HEK293 (cell line): ENCODE results near the gene RPL19.
A peak's percentile ranks its signal among the peaks of the same experiment; 100 is the strongest.

Experiments
- CTCF ChIA-PET: fragments of 350-600 bp; formaldehyde crosslinking; extraction: SDS; loops from one replicate; lab custom pipeline; 2021; ENCODE audit warnings: antibody characterized with exemption; lab: Yijun Ruan, JAX
- POLR2A ChIA-PET: fragments of 300-600 bp; formaldehyde crosslinking; extraction: SDS; loops from one replicate; lab custom pipeline; 2020; ENCODE audit warnings: antibody characterized with exemption, inconsistent platforms; lab: Yijun Ruan, JAX
- H3K27ac ChIP-seq: fragments of 200-500 bp; sonication (Bioruptor generic); 2 replicates; pipeline ENCODE4 v1.5.1; 2014; ENCODE audit warnings: low read depth, low read length, control low read depth, inconsistent platforms; ENCODE audit errors: extremely low read depth
- H3K36me3 ChIP-seq, 2 experiments: fragments of 200-500 bp in 1 of 2; sonication (Bioruptor generic) in 1 of 2; 1 replicate in 1 of 2; 2 replicates in 1 of 2; pipeline ENCODE4 v1.5.1; 2014 to 2017; ENCODE audit warnings: inconsistent platforms in 2 of 2, low read length in 2 of 2; ENCODE audit not compliant: control insufficient read depth in 2 of 2, insufficient read depth in 1 of 2
- H3K4me1 ChIP-seq: fragments of 200-500 bp; sonication (Bioruptor generic); 2 replicates; pipeline ENCODE4 v1.5.1; 2014; ENCODE audit warnings: mild to moderate bottlenecking, low read length, inconsistent platforms; ENCODE audit not compliant: control insufficient read depth, insufficient read depth
- H3K4me3 ChIP-seq: 2 replicates; pipeline ENCODE4 v1.5.1; 2011; ENCODE audit warnings: low read depth, mild to moderate bottlenecking, control low read depth, low read length, moderate library complexity
- H3K9me3 ChIP-seq: fragments of 200-500 bp; sonication (Bioruptor generic); 2 replicates; pipeline ENCODE4 v1.5.1; 2014; ENCODE audit warnings: low read depth, low read length, inconsistent platforms; ENCODE audit not compliant: control insufficient read depth, insufficient read depth
- BCL11B ChIP-seq: fragments of 450-650 bp; formaldehyde crosslinking; IDR thresholded peaks from 2 replicates; pipeline ENCODE4 v1.5.1; 2016; ENCODE audit warnings: low read depth, missing biosample characterization, missing genetic modification characterization
- EGR2 ChIP-seq: fragments of 450-650 bp; formaldehyde crosslinking; IDR thresholded peaks from 2 replicates; pipeline ENCODE4 v1.5.1; 2016; ENCODE audit warnings: low read depth, missing biosample characterization, missing genetic modification characterization
- FEZF1 ChIP-seq: fragments of 450-650 bp; formaldehyde crosslinking; IDR thresholded peaks from 2 replicates; pipeline ENCODE4 v1.5.1; 2016; ENCODE audit warnings: missing biosample characterization, missing genetic modification characterization
- KLF17 ChIP-seq: fragments of 450-650 bp; formaldehyde crosslinking; IDR thresholded peaks from 2 replicates; pipeline ENCODE4 v1.5.1; 2016; ENCODE audit warnings: missing biosample characterization, missing genetic modification characterization
- KLF7 ChIP-seq: fragments of 450-650 bp; formaldehyde crosslinking; IDR thresholded peaks from 2 replicates; pipeline ENCODE4 v1.5.1; 2016; ENCODE audit warnings: missing biosample characterization, missing genetic modification characterization, borderline replicate concordance
- REPIN1 ChIP-seq: fragments of 450-650 bp; formaldehyde crosslinking; IDR thresholded peaks from 2 replicates; pipeline ENCODE4 v1.5.1; 2017; ENCODE audit warnings: missing biosample characterization, missing genetic modification characterization, low read depth
- SCRT2 ChIP-seq: fragments of 450-650 bp; formaldehyde crosslinking; IDR thresholded peaks from 2 replicates; pipeline ENCODE4 v1.5.1; 2016; ENCODE audit warnings: missing biosample characterization, missing genetic modification characterization
- ZBTB8A ChIP-seq: fragments of 450-650 bp; formaldehyde crosslinking; IDR thresholded peaks from 2 replicates; pipeline ENCODE4 v1.5.1; 2016; ENCODE audit warnings: missing biosample characterization, missing genetic modification characterization
- ZNF10 ChIP-seq: fragments of 450-650 bp; formaldehyde crosslinking; IDR thresholded peaks from 2 replicates; pipeline ENCODE4 v1.5.1; 2017; ENCODE audit warnings: missing biosample characterization, missing genetic modification characterization
- ZNF138 ChIP-seq: fragments of 450-650 bp; formaldehyde crosslinking; IDR thresholded peaks from 2 replicates; pipeline ENCODE4 v1.5.1; 2016; ENCODE audit warnings: missing biosample characterization, missing genetic modification characterization, borderline replicate concordance
- ZNF146 ChIP-seq: fragments of 450-650 bp; formaldehyde crosslinking; IDR thresholded peaks from 2 replicates; pipeline ENCODE4 v1.5.1; 2016; ENCODE audit warnings: missing biosample characterization, missing genetic modification characterization
- ZNF174 ChIP-seq: fragments of 450-650 bp; formaldehyde crosslinking; IDR thresholded peaks from 2 replicates; pipeline ENCODE4 v1.5.0; 2017; ENCODE audit warnings: missing biosample characterization, mild to moderate bottlenecking, missing genetic modification characterization
- ZNF175 ChIP-seq: fragments of 450-650 bp; formaldehyde crosslinking; IDR thresholded peaks from 2 replicates; pipeline ENCODE4 v1.5.1; 2016; ENCODE audit warnings: missing biosample characterization, missing genetic modification characterization
- ZNF266 ChIP-seq: fragments of 450-650 bp; formaldehyde crosslinking; IDR thresholded peaks from 2 replicates; pipeline ENCODE4 v1.5.1; 2016; ENCODE audit warnings: missing biosample characterization, missing genetic modification characterization, low read depth
- ZNF404 ChIP-seq: fragments of 450-650 bp; formaldehyde crosslinking; IDR thresholded peaks from 2 replicates; pipeline ENCODE4 v1.5.1; 2017; ENCODE audit warnings: missing biosample characterization, missing genetic modification characterization
- ZNF473 ChIP-seq: fragments of 450-650 bp; formaldehyde crosslinking; IDR thresholded peaks from 2 replicates; pipeline ENCODE4 v1.5.1; 2017; ENCODE audit warnings: missing biosample characterization, missing genetic modification characterization
- ZNF488 ChIP-seq: fragments of 450-650 bp; formaldehyde crosslinking; IDR thresholded peaks from 2 replicates; pipeline ENCODE4 v1.5.1; 2016; ENCODE audit warnings: missing biosample characterization, missing genetic modification characterization
- ZNF510 ChIP-seq: fragments of 450-650 bp; formaldehyde crosslinking; IDR thresholded peaks from 2 replicates; pipeline ENCODE4 v1.5.1; 2018; ENCODE audit warnings: mild to moderate bottlenecking, missing genetic modification characterization, missing biosample characterization; ENCODE audit not compliant: insufficient replicate concordance
- ZNF514 ChIP-seq: fragments of 450-650 bp; formaldehyde crosslinking; IDR thresholded peaks from 2 replicates; pipeline ENCODE4 v1.5.1; 2016; ENCODE audit warnings: missing biosample characterization, missing genetic modification characterization
- ZNF555 ChIP-seq: fragments of 450-650 bp; formaldehyde crosslinking; conservative IDR thresholded peaks from 2 replicates; pipeline ENCODE4 v1.5.1; 2017; ENCODE audit warnings: missing biosample characterization, mild to moderate bottlenecking, missing genetic modification characterization, inconsistent platforms
- ZNF658 ChIP-seq: fragments of 450-650 bp; formaldehyde crosslinking; IDR thresholded peaks from 2 replicates; pipeline ENCODE4; 2016; ENCODE audit warnings: missing biosample characterization, missing genetic modification characterization
- ZNF692 ChIP-seq: fragments of 450-650 bp; formaldehyde crosslinking; IDR thresholded peaks from 2 replicates; pipeline ENCODE4 v1.5.1; 2016; ENCODE audit warnings: missing biosample characterization, missing genetic modification characterization
- ZNF843 ChIP-seq: fragments of 450-650 bp; formaldehyde crosslinking; IDR thresholded peaks from 2 replicates; pipeline ENCODE4 v1.5.1; 2016; ENCODE audit warnings: missing biosample characterization, missing genetic modification characterization
- ZSCAN16 ChIP-seq: fragments of 450-650 bp; formaldehyde crosslinking; IDR thresholded peaks from 2 replicates; pipeline ENCODE4 v1.5.1; 2016; ENCODE audit warnings: missing biosample characterization, missing genetic modification characterization
- ZSCAN23 ChIP-seq: fragments of 450-650 bp; formaldehyde crosslinking; IDR thresholded peaks from 2 replicates; pipeline ENCODE4 v1.5.1; 2016; ENCODE audit warnings: missing biosample characterization, missing genetic modification characterization
- TF ChIP-seq, protein P1 (sequence below): fragments of 450-650 bp; formaldehyde crosslinking; IDR thresholded peaks from 2 replicates; pipeline ENCODE4 v1.5.1; 2017; ENCODE audit warnings: missing biosample characterization, missing genetic modification characterization
- TF ChIP-seq, protein P2 (sequence below): fragments of 450-650 bp; formaldehyde crosslinking; conservative IDR thresholded peaks from 2 replicates; pipeline ENCODE4 v1.5.1; 2016; ENCODE audit warnings: low read depth, missing biosample characterization, missing genetic modification characterization
- TF ChIP-seq, protein P3 (sequence below): fragments of 450-650 bp; formaldehyde crosslinking; IDR thresholded peaks from 2 replicates; pipeline ENCODE4 v1.5.1; 2016; ENCODE audit warnings: missing biosample characterization, missing genetic modification characterization

The RPL19 gene

DNA sequence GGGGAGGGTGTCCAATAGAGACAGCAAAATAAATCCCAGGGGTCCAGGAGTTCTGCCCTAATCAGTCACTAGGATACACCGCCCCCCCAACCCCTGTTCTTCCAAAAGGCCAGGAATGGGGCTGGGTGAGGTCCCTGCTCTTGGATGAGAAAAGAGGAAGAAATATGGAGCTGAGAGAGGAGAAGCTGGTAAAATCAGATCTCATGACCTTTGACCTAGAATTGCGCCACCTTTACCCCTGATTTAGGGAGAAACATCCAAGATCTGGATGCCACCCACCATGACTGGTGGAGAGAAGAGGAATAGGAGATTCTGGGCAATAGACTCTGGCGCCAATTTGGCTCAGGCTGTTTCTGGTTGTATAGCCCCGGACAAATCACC is 1.9 kb upstream of the RPL19 start (continued):
- no peak for TF ChIP-seq ZNF138
- no peak for TF ChIP-seq ZNF555 (tag by site-specific recombination)
- TF ChIP-seq ZBTB8A (tag by site-specific recombination) = no peak

GRCh38 chr17:39199820-39200069 is 338 bp upstream of the RPL19 start:
- Histone ChIP-seq H3K4me1 (peaks cover 17% of the 10 kb centered on the region; the same call in 1 of the 2 replicates), H3K4me3 (peak overlapping the region; percentile 96), H3K9me3 (no peaks in the 10 kb centered on the region), H3K27ac (peak overlapping the region; percentile 99), H3K36me3 (peaks cover 35 to 43% of the 10 kb centered on the region in 2 experiments)
- ChIA-PET POLR2A (interaction anchor here (0.5 to 2.6 kb wide), 65 partner anchors 10 to 1849 kb away, joined by 3 to 42 read pairs (median 4); partner anchors contain the start of genes ARL5C, CDK12, EPOP and FBXL20), CTCF (interaction anchor here (0.7 to 18.9 kb wide), 10 partner anchors 9 to 332 kb away, joined by 3 to 733 read pairs (median 6); no protein-coding TSS in a partner anchor)
- TF ChIP-seq SCRT2 (no peak), ZNF175 (tag by site-specific recombination) (no peak), ZNF10 (no peak), FEZF1 (tag by site-specific recombination) (no peak), KLF17 (no peak), ZNF146 (tag by site-specific recombination) (no peak), ZNF510 (tag by site-specific recombination) (no peak), BCL11B (tag by site-specific recombination) (no peak), ZNF514 (no peak), ZNF404 (tag by site-specific recombination) (no peak), ZNF658 (tag by site-specific recombination) (no peak), REPIN1 (tag by site-specific recombination) (no peak), ZNF174 (no peak), ZNF488 (tag by site-specific recombination) (no peak), KLF7 (tag by site-specific recombination) (no peak), ZNF473 (no peak), ZSCAN16 (tag by site-specific recombination) (no peak), ZNF843 (no peak), ZNF266 (tag by site-specific recombination) (no peak), ZNF692 (tag by site-specific recombination) (no peak), EGR2 (tag by site-specific recombination) (peak; percentile 94), ZSCAN23 (tag by site-specific recombination) (no peak)
- TF ChIP-seq, protein P1, sequence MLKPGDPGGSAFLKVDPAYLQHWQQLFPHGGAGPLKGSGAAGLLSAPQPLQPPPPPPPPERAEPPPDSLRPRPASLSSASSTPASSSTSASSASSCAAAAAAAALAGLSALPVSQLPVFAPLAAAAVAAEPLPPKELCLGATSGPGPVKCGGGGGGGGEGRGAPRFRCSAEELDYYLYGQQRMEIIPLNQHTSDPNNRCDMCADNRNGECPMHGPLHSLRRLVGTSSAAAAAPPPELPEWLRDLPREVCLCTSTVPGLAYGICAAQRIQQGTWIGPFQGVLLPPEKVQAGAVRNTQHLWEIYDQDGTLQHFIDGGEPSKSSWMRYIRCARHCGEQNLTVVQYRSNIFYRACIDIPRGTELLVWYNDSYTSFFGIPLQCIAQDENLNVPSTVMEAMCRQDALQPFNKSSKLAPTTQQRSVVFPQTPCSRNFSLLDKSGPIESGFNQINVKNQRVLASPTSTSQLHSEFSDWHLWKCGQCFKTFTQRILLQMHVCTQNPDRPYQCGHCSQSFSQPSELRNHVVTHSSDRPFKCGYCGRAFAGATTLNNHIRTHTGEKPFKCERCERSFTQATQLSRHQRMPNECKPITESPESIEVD (tag by site-specific recombination) = no peak
- TF ChIP-seq, protein P2, sequence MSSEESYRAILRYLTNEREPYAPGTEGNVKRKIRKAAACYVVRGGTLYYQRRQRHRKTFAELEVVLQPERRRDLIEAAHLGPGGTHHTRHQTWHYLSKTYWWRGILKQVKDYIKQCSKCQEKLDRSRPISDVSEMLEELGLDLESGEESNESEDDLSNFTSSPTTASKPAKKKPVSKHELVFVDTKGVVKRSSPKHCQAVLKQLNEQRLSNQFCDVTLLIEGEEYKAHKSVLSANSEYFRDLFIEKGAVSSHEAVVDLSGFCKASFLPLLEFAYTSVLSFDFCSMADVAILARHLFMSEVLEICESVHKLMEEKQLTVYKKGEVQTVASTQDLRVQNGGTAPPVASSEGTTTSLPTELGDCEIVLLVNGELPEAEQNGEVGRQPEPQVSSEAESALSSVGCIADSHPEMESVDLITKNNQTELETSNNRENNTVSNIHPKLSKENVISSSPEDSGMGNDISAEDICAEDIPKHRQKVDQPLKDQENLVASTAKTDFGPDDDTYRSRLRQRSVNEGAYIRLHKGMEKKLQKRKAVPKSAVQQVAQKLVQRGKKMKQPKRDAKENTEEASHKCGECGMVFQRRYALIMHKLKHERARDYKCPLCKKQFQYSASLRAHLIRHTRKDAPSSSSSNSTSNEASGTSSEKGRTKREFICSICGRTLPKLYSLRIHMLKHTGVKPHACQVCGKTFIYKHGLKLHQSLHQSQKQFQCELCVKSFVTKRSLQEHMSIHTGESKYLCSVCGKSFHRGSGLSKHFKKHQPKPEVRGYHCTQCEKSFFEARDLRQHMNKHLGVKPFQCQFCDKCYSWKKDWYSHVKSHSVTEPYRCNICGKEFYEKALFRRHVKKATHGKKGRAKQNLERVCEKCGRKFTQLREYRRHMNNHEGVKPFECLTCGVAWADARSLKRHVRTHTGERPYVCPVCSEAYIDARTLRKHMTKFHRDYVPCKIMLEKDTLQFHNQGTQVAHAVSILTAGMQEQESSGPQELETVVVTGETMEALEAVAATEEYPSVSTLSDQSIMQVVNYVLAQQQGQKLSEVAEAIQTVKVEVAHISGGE = no peak; the same call in 1 of the 2 replicates
- TF ChIP-seq, protein P3, sequence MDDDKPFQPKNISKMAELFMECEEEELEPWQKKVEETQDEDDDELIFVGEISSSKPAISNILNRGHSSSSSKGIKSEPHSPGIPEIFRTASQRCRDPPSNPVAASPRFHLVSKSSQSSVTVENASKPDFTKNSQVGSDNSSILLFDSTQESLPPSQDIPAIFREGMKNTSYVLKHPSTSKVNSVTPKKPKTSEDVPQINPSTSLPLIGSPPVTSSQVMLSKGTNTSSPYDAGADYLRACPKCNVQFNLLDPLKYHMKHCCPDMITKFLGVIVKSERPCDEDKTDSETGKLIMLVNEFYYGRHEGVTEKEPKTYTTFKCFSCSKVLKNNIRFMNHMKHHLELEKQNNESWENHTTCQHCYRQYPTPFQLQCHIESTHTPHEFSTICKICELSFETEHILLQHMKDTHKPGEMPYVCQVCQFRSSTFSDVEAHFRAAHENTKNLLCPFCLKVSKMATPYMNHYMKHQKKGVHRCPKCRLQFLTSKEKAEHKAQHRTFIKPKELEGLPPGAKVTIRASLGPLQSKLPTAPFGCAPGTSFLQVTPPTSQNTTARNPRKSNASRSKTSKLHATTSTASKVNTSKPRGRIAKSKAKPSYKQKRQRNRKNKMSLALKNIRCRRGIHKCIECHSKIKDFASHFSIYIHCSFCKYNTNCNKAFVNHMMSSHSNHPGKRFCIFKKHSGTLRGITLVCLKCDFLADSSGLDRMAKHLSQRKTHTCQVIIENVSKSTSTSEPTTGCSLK (tag by site-specific recombination) = no peak
